ENCODE data around the gene ZNF705A.
"Not testable (repeated sequence)": the region's sequence is repeated elsewhere in the genome, so short reads cannot be mapped to it uniquely, and the experiment has no call there.

The ZNF705A gene

DNA sequence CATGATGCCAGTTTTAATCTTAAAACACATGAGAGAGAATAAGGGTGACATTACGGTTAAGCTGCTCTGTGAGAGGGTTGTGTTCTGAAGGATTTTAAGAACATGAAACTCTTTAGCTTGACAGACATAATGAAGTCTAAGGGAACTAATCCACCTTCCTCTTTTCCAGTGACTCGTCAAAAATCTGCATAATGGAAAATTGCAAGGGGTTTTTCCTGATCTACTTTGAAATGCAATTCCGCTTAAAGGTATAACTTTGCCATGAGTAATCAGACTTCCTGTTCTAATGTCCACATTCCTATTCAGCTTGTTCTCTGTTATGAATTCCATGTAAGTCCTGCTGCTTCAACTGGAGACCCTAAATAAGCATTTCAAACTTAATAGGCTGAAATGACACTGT is at the start of gene ZNF705A:
Gene ZNF705A (plus strand): TSS at position 171 of the 400 bp plus-strand sequence. CDS start 15,611 bp downstream, outside the sequence.
- no peak for DNase-seq (ENCODE audit: low read depth in 2 of 2)

DNA sequence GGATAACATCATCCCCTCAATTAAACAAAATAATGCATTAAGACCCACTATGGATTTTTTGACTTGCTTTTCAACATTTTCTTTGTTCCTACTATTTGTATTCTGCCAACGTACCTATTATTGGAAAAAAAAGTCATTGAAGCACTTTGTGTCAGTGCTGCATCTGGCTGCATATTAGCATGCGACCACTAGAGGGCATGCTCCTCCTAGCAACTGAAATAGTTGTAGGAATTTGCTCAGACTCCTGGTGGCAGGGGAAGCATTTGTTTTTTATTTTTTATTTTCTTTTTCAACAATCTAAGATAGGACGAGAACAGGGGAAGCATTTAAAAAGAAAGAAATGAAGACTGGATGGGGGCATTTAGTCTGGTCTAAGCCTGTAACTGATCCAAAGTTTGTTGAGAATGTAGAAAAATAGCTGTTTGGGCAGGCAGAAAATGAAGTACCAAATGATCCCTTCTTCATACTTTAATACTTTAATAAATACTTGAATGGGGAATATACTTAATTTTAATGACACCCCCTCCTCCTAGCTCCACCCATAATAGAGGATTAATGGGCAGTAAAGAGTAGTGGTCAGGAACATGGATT is 47.9 kb upstream of the ZNF705A start:
- peak; percentile 60 to 66 for DNase-seq (ENCODE audit: low read depth in 2 of 2)

DNA sequence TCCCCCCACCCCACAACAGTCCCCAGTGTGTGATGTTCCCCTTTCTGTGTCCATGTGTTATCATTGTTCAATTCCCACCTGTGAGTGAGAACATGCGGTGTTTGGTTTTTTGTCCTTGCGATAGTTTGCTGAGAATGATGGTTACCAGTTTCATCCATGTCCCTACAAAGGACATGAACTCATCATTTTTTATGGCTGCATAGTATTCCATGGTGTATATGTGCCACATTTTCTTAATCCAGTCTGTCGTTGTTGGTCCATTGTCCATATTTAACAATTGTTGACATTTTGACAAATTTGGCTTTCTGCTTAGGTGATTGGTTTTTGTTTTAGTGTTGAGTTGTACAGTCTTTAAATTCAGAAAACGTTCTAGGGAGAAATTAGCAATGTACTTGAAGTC is 43.7 kb upstream of the ZNF705A start:
- not testable (repeated sequence) for DNase-seq (ENCODE audit: low read depth in 2 of 2)

DNA sequence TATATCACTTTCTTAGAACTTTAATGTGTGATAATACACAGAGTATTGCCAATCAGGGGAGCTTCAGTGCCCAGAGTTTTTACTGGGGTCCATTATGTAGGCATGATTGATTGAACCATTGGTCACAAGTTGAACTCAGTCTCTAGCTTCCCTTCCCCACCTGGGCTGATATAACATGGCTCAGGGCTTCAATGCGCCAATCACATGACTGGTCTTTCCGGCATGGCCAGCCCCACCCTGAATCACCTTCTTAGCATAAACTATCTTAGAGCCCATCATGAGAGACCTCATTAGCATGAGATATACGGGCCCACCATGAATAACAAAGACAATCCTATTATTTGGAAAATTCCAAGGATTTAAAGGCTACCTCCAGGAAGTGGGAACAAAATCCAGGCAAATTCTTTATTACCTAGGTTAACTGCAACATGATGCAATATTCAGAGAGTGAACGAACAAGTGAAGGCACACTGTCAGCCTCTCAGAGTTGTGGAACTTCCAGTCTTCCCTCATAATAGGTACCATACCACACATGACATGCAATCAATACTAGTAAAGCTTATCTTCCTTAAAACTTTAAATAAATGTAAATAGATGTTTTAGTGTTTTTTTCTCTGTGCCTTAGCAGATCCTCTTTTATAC is 36.6 kb upstream of the ZNF705A start:
- no peak for DNase-seq (ENCODE audit: low read depth in 2 of 2)

DNA sequence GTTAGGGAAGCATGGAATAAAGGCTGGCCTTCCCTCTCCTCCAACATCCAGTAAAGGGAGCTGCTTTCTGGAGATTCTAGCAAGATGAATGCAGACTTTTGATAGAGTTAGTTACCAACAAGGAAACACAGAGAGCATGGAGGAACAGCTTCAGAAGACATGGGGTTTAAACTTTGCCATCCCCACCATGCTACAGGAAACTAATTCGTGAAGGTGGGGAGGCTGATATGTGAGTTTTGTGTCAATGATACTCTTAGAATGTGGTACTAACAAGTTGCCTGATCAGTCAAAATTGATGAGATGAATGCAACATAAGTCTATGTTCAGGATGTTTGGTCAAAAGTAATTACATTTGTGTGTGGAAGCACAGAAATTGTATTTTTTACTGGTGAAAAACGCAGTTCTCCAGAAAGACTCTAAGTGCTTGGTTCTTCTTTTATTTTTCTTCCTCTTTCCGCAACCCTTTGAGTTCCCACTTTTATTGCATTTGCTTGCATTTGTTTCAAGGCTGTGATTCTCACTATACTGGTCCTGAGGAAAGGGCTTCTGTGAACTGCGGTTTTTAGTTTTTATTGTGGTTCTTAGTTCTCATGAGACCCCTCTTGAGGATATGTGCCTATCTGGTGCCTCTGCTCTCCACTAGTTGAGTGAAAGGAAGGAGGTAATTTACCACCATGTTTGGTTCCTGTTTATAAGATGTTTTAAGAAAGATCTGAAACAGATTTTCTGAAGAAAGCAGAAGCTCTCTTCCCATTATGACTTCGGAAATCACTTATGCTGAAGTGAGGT is 33.5 kb upstream of the ZNF705A start, which contains the start of gene CLEC4A:
Gene CLEC4A (plus strand): TSS at position 494 of the 789 bp plus-strand sequence. CDS start 262 bp downstream, at position 756.
- no peak for DNase-seq (ENCODE audit: low read depth in 2 of 2)

DNA sequence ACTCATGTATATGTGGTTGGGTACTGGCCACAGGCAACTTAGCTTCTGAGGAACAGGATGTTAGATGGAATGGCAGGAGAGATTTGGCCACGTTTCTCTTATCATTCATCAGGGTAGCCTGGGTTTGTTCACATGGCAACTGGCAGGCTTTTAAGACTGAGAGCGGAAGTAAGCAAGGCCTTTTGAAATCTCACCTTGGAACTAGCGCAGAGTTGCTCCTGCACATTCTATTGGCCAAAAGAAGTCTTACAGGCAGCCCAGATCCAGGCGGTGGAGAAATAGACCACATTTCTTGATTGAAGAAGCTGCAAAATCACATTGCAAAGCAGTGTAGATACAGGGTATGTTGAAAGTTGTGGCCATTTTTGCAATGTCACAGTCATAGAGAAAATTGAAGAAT is 29.7 kb upstream of the ZNF705A start:
- DNase-seq (ENCODE audit: low read depth in 2 of 2): no peak

DNA sequence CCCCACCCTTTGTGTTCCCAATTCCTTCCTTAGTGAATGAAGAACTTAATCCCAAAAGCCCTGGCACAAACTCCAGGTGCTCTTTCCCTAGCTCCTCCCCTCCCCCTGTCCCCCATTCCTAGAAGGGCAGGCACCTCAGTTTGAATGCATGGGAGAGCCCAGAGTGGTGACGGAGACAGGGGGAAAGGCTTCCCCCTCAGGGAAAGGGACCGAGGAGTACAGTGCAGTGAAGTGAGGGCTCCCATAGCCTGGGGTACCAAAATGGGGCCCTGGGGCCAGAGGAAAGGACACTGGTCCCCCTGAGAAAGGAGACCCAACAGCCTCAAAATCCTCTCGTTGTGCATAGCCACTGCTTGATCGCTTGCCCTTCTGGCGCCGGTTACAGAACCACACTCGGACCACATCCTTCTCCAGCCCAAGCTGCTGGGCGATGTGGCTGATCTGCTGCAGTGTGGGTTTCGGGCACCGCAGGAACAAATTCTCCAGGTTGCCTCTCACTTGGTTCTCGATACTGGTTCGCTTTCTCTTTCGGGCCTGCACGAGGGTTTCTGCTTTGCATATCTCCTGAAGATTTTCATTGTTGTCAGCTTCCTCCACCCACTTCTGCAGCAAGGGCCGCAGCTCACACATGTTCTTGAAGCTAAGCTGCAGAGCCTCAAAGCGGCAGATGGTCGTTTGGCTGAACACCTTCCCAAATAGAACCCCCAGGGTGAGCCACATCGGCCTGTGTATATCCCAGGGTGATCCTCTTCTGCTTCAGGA is 23.0 kb upstream of the ZNF705A start:
- DNase-seq (ENCODE audit: low read depth in 2 of 2): not testable (repeated sequence)

DNA sequence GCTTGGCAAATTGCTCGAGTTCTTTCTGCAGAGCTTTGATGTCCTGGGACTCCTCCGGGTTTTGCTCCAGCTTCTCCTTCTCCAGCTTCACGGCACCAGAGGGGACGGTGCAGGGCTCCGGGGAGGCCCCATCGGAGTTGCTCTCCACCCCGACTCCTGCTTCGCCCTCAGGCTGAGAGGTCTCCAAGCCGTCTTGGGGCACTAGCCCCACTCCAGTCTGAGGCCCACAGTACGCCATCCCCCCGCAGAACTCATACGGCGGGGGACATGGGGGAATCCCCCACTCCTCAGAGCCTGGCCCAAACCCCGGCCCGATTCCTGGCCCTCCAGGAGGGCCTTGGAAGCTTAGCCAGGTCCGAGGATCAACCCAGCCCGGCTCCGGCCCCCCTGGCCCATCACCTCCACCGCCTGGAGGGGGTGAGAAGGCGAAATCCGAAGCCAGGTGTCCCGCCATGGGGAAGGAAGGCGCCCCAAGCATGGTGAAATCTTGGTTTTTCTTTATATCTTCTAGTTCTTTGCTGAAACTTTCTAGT is 22.4 kb upstream of the ZNF705A start:
- not testable (repeated sequence) for DNase-seq (ENCODE audit: low read depth in 2 of 2)

DNA sequence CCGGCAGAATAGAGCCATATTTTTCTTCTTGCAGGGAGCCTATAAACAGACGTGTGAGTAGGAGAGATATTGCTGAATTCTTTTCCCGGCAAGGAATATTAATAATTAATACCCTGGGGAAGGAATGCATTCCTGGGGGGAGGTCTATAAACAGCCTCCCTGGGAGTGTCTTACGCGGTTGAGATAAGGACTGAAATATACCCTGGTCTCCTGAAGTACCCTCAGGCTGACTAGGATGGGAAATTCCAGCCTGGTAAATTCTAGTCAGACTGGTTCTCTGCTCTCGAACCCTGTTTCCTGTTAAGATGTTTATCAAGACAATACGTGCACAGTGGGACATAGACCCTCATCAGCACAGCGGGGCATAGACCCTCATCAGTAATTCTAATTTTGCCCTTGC is 15.2 kb upstream of the ZNF705A start:
- DNase-seq (ENCODE audit: low read depth in 2 of 2): not testable (repeated sequence)

DNA sequence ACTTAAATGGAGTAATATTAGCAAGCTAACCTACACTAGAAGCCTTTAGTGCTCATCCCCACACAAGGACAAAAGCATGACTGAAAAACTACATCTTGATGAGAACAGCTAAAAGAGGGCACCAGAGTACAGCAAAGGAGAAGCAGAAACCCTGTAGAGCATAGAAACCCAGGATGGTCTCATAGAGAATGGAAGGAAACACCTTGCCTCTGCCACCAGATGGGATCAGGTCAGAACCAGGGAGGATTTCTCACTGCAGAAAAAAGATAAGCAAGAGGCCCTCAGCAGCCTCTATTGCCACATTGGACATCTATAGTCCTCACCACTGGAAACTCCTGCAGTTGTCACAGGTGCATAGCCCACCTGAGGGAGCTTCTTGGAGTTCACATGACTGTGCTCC is 13.6 kb upstream of the ZNF705A start:
- no peak for DNase-seq (ENCODE audit: low read depth in 2 of 2)

DNA sequence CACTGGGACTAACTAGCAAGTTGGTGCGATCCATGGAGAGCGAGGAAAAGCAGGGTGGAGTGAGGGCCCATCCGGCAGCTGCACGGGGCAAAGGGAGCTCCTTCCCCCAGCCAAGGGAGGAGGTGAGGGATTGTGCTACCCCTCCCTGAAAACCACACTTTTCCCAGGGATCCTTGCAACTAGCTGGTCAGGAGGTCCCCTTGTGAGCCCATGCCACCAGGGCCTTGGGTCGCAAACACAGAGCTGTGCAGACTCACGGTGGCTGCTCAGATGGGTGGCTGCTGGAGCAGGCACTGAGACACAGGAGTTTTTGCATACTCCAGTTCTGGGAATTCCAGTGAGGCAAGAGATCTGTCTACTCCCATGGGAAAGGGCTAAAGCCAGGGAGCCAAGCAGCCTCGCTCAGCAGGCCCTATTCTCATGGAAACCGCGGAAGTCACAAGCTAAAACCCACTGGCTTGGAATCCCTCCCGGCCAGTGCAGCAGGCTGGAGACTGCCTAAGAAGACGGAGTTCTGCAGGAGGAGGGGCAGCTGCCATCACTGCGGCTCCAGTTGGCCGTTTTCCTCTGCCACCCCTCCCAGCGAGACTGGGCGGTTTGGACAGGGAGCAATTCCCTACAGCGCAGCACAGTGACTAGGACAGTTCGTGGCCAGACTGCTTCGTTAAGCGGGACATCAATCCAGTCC is 10.9 kb upstream of the ZNF705A start:
- DNase-seq (ENCODE audit: low read depth in 2 of 2): no peak

DNA sequence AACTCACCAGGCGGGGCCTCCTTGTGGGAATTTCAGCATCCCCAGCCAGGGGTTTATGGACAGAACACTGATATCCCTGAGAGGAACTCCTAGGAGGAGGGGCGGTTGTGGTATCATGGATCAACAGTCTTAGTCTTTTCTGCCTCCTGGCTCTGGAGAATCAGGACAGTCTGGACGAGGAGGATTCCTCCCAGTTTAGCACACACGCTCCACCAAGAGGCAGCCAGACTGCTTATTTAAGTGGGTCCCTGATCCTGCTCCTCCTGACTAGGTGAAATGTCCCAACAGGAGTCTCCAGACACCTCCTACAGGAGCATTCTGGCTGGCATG is 10.4 kb upstream of the ZNF705A start:
- no peak for DNase-seq (ENCODE audit: low read depth in 2 of 2)

DNA sequence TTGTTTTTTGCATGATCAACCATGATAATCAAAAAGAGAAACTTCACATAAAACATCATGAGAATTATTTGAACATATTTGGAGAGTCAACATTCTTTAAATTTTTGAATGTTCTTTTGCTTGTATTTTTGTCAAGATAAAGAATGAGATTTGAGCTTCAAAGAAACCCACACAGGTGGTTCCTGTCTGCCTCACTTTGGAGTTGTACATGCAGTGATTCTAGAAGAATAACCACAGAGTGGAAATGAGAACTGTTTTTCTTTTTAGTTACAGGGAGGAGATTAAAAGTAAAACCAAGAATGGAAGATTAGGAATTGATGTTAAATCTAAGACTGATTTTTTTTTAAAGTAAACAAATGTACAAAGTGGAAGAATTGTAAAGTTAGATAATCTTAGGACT is 2.3 kb upstream of the ZNF705A start:
- DNase-seq (ENCODE audit: low read depth in 2 of 2): no peak

DNA sequence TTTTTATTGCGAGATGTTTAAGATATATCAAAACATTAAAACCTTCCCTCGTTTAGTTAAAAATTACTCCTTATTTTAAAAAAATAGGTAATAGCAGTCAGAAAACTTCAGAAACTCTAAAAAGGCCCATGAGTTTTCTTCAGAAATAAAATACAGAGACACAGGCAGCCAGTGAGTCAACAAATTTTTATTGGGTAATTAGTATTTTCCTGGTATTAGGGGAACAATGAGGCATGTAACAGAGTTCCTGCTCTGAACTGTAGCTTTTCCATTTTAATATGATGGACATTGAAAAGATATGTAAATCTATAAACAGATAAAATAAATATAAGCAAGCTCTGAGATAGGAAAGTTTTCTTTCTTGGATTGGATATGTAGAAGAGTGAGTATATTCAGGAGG is 399 bp upstream of the ZNF705A start:
- DNase-seq (ENCODE audit: low read depth in 2 of 2): no peak

DNA sequence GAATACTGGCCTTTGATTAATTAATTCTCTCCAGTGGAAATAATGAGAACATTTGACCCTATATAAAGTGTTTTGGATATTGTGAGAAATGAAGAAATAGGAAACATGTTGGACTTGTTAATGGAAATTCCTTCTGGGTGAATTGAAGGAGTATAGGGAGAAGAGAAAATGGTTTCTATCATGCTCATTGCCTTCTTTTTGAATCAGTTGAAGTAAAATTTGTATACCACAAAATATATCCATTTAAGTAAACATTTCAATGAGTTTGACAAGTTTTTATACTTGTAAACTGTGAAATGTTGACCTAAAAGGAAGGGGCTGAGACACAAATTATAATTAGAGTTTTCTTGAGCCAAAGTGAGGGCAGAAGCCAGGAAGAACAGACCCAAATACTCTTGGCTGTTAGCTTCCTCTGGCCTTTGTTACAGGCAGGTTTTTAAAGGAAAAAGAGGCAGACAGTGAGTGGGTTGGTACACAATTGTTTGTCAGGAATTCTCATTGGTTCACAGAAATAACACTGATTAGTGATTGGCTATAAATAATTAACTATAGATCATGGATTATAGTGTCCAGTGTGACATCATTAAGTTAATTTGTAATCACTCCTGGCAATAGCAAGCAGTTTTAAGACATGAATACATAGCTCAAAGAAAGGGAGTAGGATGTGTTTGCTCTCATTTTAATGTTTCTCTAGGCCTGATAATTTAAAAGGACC is 826 bp downstream of the ZNF705A start:
- DNase-seq (ENCODE audit: low read depth in 2 of 2): no peak

DNA sequence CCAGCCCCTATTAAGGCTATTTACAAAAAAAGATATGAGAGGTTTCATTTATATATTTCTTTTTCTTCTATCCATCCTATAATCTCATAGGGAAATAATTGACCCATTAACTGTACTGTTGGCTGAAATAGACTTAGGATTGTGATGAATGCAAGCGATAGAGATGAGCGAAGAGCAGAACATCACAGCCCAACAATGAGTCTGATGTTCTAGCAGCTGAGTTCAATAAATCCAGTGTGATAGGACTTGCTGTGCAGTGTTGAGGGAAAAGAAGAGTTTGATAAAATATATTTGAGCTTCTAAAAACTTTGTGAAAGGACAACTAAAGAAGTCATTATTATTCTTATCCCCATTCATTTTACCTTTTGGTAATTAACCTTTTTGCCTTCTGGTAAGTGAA is 16.1 kb downstream of the ZNF705A start:
- not testable (repeated sequence) for DNase-seq (ENCODE audit: low read depth in 2 of 2)

DNA sequence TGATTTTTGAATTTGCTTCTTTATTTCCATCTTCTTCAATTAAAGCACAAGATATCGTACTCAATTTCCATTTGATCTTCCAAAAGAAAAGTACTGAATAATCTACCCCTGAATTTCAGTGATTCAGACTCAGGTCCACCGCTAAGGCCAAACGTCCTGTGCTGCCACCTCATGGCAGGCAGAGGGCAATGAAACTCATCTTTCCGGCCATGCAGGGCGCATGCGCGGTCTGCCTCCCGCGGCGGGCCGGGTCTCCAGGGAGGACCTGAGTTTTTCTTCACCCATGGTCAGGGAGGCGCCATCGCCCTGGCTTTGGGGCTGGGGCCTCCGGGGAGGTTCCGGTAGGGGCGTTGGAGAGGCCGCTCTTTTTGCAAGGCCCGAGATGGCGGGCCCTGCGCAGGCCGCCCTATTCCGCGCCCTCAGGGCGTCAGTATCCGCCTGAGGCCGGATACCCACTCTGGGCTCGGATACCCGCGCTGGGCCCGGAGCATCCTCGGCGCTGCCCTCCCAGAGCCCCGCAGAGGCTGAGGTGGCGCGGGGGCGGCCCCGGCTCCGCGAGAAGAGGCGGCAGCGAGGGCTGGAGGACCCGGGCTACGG is 23.3 kb downstream of the ZNF705A start:
- DNase-seq (ENCODE audit: low read depth in 2 of 2): peak; percentile 38 to 55

DNA sequence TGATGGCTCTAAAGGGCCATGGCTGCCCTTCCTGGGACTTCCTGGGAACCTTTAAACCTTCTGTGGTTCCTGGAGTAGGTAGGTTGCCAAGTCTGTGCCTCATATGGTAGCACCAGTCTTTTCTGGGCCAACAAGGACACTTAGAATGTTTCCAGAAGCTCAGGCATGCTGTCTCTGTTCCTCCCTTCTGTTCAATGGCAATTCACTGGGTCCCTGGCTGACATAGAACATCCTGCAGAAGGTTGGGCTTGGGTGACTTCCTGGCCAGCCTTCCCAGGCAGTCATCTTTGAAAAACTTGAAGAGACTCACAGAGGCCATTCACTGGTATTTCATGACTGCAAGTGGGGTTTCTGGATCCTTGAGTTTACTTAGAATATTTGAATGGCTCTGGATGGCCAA is 24.5 kb downstream of the ZNF705A start:
- not testable (repeated sequence) for DNase-seq (ENCODE audit: low read depth in 2 of 2)

DNA sequence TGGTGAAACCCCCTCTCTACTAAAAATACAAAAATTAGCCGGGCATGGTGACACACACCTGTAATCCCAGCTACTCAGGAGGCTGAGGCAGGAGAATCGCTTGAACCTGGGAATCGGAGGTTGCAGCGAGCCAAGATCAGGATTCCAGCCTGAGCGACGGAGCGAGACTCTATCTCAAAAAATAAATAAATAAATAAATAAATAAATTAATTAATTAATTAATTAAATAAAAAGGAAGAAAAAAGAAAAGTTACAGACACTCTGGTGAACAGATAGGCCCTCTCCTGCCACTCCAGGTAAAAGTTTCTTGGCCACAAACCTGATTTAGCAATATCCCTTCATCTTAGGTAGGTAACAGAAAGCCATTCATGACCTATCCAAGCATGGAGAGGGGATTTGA is 26.1 kb downstream of the ZNF705A start:
- DNase-seq (ENCODE audit: low read depth in 2 of 2): not testable (repeated sequence)

DNA sequence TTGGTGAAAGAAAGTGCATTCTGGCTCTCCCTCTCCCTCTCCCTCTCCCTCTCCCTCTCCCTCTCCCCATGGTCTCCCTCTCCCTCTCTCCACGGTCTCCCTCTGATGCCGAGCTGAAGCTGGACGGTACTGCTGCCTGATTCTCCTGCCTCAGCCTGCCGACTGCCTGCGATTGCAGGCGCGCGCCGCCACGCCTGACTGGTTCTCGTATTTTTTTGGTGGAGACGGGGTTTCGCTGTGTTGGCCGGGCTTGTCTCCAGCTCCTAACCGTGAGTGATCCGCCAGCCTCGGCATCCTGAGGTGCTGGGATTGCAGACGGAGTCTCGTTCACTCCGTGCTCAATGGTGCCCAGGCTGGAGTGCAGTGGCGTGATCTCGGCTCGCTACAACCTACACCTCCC is 26.5 kb downstream of the ZNF705A start:
- not testable (repeated sequence) for DNase-seq (ENCODE audit: low read depth in 2 of 2)
